HG03521 (cell line): ENCODE data around the gene PMEL.

Source experiments
- ATAC-seq: cut with Tn5 transposase; IDR thresholded peaks from one replicate; pipeline ENCODE4 v1.9.1; 2021; ENCODE audit warnings: mild to moderate bottlenecking, moderate library complexity; ENCODE audit not compliant: unreplicated experiment

PMEL gene

DNA sequence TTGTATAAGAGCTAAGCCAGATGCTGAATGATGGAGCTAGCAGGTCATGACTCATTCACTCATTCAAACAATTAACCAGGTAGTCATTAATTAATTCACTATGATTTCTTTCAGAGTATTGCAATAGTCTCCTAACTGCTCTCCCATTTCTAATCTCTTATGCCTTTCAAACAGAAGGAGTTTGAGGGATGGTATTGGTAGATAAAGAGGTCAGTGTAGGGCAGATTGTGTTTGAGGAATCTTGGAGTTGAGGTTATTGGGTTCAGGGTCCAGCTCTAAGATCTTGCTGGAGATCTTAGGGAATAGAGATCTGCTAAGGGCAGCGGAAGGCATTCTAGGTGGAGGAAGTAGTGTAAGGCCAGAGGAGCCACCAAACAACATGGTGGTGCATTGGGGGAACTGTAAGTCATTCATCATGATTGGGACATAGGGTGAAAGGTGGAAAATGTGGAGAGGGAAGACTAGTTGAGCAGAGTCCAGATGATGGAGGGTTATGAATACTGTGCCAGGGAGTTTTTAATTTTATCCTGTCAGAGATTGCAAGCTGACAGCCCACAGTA lies 23.2 kb downstream of the PMEL start:
- no peak for ATAC-seq

DNA sequence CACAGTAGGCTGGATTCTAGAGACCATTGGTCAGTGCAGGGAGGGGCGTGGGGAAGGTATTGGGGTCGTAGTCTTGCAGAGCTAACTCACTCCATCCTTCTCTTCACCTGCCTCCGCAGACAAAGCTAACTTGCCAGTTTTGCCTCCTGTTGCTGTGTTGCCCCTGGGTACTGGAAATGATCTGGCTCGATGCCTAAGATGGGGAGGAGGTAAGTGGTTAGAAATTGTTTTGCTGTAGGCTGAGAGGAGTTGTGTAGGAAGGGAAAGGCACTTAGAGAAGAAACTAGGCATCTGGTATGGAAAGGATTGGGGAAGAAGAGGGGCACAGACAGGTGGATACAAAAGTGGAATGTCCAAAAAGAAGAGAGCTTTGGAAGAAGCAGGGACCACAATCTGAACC lies 23.8 kb downstream of the PMEL start:
- ATAC-seq = no peak

DNA sequence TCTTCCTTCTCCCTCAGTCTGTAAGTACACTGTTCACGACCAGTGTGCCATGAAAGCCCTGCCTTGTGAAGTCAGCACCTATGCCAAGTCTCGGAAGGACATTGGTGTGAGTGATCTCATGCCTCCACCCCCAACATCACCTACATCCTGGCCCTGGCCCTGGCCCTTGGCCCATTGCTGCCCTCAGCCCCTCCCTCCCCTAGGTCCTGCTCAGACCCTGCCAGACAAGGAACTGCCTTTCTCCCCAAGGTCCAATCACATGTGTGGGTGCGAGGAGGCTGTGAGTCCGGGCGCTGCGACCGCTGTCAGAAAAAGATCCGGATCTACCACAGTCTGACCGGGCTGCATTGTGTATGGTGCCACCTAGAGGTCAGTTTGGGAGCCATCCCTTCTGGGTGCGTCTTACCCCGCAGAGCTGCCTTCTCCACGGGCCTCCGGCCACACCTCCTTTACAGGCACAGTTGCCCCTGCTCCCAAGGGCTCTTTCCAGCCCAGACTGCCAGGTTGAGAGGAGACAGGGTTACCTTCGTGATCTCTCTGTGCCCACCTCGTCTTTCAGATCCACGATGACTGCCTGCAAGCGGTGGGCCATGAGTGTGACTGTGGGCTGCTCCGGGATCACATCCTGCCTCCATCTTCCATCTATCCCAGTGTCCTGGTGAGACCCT lies 25.6 kb downstream of the PMEL start:
- peak; percentile 95 for ATAC-seq

DNA sequence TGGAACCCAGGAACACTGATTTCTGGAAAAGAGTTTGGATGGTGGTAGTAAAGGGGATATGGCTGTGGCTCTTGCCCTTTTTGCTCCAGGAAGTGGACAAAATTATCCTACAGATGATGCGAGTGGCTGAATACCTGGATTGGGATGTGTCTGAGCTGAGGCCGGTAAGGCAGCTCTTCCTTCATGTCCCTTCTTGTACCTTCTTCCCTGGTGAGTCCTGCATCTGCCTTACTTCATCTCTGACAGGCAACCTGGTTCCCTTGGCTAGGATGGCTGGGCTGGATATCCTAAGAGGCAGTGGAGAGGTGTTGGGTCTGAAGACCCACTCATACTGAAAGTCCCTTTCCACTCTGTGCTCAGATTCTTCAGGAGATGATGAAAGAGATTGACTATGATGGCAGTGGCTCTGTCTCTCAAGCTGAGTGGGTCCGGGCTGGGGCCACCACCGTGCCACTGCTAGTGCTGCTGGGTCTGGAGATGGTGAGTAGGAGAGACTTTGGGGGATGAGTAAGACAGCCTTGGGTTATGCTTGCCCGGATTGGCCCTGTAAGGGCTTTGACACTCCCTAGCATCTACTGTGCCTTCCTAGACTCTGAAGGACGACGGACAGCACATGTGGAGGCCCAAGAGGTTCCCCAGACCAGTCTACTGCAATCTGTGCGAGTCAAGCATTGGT lies 26.9 kb downstream of the PMEL start:
- no peak for ATAC-seq

DNA sequence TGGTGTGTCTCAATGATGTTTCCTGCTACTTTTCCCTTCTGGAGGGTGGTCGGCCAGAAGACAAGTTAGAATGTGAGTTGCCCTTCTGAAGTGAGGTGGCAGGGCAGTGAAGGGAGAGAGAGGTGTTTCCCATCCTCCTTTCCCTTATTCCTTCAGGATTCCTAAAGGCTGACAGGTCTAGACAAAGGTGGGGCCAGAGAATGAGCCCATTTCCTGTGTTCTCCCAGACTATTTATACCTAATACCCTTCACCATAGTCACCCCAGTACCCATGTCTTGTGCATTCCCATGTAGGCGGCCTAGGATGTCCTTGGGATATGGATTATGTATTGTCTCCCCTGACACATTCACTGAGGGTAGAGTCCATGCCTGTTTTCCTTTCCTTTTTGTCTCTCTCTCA lies 27.9 kb downstream of the PMEL start:
- ATAC-seq = no peak

DNA sequence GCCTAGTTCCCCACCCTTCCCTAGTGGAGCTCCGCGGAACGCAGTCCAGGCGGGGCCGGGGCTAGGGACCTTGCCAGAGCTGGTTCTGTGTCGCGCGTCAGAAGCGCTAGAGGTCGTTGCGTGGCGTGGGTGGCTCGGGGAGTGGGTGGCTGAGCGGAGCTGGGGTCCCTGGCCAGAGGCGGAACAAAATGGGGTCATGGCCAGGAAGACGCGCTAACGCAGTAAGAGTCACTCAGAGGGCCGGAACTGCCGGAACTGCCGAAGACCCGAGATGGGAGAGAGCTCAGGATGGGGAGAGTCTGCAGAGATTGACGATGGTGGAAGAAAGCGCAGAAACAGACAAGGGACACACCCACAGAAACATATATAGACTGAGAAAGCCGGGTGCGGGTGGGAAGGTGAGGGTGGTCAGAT lies 30.1 kb downstream of the PMEL start:
- no peak for ATAC-seq

DNA sequence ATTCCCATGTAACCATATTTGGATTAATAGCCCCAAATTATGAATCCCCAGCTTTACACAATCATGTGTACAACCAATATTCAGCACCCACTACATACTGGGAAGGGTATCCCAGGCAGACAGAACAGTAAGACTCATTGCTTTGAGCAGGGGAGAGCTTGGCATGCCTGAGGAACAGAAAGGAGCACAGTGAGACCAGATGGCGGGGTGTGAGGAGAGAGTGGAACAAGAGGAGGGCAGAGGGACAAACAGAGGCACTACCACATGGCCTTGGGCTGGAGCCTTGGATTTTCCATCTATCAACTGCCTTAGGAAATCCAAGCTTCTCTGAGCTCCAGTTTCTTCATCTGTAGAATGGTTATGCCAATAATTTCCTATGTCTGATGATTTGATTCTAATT lies 31.1 kb downstream of the PMEL start:
- no peak for ATAC-seq

DNA sequence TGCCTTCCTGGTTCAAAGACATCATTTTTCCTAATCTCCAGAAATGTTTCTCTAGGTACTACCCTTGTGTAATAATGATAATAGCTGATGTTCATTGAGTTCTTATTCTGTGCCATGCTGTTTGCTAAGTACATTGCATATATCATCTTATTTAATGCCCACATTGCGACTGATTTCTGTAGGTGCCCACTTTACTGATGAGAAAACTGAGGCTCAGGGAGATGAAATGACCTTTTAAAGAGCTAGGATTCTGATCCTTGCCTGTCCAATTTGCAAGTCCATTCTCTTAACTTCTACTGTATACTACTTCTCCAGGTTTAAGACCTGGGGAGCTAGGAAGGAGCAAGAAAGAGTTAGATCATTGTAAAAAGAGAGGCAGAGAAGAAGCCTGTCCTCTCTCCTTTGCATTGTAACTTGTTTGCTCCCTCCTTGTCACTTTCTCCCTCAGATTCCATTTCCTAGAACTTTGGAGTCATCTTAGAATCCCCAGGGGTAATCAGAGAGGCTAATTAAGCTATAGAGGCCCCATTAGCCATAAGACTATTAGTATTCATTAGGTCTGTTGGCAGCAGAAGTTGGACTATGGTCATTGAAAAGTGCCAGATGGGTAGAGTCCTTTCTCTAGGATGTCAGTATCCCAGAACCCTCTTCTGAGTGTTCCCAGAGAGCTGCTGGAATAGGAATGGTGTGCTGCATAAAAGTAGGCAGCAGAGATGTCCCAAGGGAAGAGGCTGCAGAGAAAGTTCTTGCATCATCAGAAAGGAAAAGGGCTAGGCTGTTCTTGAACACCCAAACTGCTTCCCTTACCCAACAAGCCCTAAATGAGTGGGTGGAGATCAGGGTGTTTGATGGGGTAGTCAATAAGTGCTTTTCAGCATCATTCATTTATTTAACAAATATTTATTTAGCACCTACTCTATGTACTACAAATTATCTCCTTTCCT lies 31.8 kb downstream of the PMEL start:
- no peak for ATAC-seq

DNA sequence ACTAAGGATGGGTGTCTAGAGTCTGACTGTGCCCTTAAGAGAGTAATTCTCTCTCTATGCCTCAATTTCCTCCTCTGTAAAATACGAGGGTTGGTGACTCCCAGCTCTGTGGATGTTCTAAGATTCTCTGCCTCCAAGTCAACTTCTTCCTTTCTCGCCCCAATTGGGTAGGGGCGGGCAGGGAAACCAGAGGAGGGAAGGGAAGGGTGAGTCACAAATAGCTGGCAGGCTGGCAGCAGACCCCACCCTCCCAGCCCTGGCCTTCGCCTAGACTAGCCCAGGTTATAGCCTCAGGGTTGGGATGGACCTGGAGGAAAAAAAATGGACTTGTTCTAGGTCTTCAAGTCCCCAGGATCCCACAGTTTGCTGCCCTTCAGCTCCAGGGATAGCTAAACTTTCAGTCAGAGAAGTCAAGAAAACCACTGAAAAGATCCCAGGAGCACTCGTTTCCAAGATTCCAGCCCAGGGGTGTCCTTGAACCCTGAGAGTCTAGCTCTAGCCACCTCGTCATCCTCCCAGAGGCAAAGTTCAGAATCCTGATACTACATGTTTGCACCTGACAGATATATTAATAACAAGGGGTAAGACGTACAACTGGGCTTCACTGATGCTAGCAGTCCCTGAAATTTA lies 32.6 kb downstream of the PMEL start:
- ATAC-seq = no peak

DNA sequence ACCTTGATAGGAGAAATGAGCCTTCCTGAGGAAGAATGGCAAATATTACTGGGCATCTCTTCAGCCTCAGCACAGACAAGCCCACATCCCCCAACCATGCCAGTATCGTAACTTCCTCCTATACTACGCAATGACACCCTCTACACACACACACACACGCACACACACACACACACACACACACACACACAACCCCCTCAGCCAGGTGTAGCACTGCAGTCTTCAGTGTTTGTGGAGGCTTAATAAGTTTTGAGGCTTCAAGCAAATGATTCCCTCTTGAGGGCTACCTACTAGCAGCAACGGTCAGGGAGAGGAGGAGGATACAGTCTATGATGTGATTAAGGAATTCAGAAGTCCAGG lies 33.3 kb downstream of the PMEL start:
- ATAC-seq = no peak

DNA sequence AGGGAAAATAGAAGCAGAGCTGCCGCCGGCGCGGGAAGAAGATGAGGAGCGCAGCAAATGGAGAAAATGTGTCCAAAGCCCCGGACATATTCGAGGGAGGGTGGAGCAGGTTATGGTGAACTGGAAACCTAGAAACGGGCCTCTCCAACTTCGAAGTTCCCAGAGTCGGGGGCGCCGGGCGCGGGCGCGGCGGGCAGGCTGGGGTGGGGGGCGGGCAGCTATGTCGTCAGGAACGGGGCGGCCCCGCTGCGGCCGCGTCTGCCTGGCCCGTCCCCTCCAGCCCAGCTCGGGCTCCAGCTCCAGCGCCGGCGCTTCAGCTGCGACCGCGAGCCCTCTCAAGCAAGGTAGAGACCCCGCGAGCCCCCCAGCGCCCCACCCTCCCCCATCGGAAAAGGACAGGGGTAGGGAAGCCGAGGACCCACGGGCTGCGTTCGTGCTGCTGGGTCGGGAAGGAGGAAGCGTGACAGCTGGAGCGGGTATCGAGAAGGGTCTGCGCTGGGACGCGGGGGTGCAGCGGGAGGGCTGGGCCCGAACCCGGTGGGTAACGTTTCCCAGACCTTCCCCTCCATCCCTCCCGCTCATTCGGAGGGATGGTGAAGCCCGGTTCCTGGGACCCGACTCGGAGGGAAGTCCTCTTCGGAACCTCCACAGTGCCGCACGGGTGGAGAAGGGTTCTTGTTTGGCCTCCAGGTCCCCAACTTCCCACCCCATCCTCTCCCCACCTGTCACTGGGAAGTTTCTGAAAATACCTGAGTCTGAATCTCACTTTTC lies 33.9 kb downstream of the PMEL start:
- ATAC-seq = no peak

DNA sequence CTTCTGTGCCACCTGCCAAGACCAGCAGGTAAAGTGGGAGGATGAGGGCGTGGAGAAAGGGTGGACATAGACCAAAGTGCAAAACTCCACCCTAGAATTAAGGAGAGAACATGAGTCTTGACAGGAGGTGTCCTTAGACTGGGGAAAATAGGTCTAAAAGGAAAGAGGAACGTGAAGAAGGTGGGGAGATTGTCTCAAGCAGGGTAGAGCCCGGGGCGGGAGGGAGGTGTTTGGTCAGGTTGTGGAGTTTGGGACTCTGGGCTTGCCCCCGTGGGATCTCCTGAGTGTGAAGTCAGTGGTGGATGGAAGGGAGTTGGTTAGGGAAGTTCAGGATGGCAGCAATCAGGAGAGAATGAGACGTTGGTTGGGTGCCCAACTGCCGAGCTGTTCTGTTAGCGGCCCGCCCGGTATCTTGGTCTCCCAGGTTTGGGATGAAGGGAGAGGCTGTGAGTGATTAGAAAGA lies 34.5 kb downstream of the PMEL start:
- ATAC-seq = no peak

DNA sequence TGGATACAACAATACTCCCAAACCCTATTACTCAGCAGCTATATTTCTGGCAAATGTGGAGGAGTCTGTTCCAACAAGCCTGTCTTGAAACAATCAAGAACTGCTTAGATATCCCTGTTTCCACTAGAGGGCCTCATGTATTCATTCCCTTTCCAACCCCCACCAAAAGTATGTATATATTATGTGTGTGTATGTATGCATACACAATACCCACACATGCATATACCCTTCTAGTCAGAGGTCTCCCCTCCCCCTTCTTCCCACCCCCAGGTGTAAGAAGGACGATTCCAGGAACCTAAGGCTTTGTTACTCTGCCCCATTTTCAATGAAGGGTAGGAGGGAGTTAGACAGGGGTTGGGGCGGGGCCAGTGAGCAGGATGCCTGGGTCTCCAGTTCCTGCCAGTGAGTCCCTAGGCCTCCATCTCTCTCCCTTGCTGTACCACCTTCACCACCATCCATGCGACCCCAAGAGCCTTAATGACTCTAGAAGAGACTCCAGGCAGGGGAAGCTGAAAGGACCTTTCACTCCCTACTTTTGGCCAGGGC lies 35.0 kb downstream of the PMEL start, which contains the start of gene DGKA:
Gene DGKA, plus strand, starts transcription at position 392 of the 546 bp plus-strand sequence. CDS start 5,342 bp downstream, outside the sequence.
- ATAC-seq = no peak

DNA sequence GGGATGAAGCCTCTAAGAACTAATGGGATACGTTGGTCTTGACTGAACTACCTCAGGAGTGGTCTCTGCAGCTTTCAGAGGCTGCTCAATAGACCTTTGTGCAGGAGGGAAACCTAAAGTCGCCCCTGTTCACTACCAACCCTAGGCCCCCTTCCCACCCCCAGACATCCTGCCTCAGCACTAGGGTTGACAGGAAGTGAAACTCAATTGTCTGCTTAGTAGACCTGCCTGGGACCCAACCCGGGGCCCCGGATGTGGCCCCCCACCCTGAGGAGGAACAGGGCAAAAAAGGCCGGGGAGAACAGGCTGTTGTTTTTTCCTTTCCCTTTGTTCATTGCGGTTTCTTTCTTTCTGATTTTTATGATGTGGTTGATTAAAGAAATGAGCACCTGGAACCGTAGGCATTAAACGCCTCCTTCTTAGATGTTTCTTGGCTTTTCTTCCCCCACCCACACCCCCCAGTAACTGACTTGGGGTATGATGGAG lies 36.5 kb downstream of the PMEL start:
- ATAC-seq = peak; percentile 21

DNA sequence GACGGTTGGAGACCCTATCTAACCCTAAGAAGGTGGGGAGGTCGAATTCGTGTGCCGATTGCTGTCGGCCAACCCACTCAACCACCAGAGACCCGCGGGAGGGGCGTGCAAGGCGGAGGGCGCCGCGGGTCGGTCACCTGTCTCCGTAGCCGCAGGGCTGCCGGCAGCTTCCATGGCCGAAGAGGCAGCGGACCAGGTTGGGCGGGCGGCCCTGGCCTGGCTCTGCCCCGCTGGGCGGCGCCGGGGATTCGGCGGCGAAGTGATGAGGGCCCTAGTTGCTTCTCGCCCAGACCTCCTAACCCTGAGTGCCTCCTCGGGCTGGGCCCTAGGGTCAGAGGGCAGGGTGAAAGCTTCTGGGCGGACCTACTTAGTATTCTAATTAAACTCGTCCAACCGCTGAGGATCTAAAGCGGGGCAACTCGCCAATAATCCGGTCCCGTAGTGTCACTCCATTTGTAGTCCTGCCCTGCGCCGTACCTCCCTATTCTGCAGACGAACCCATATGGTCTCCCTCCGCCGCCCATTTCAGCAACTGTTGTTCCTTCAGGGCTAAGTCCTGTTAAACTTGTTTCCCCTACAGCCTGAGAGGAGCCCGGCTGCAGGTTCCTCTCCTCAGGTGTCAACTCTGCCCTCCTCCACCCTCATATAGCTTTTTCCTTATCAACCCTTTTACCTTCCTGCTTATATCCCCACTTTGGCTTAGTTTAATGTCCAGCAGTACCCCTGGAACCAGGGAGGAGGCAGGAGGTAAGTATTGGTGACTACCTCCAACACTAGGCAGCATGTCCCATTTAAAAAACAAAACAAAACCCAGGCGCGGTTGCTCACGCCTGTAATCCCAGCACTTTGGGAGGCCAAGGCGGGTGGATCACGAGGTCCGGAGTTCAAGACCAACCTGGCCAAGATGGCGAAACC lies 38.0 kb downstream of the PMEL start, which contains the start of gene PYM1:
Gene PYM1, minus strand, starts transcription at position 307 of the 915 bp plus-strand sequence. Its CDS starts 133 bp downstream, at position 174.
- ATAC-seq = peak; percentile 42

DNA sequence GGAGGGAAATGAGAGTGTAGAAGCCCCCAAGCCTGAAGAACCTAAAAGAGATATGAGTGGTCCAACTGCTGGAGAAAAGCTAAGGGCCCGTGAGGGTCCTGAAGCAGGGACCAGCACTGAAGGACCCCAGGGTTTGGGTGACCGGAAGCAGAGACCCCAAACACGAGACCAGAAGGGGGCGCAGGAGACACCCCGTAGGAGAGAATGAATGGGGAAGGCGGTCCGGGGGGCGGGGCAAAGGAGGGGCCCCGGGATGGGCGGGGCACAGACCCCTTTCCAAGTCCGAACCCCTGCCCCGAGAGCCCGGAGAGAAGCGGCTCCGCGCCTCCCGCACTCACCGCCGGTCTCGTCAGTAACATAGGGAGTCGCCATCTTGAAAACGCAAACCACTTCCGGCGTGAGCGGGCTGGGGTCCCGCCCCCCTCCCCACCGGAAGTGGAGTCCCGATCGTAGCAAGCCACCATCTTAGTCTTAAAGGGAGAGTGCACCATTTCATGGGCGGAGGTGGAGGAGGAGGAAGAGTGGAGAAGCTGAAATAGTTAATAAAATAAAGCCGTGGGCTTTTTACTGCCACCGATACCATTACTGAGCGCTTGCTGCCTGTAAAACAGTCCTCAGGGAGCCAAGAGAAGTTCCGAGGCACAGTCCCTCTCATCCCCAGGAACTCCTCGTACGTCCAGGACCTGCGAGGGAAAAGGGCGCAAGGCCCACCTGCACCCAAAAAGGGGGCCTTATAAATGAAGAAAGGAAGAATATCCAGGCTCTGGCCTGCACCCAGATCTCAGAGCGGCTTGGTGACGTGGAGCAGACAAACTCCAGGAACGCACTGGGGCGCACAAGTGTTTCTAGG lies 38.9 kb downstream of the PMEL start:
- peak; percentile 38 for ATAC-seq
